ENCODE results near the gene RNF10.

- TF ChIP-seq CTCF (IDR thresholded peaks at IDR 0.05 in 8 of 11, conservative IDR thresholded peaks at IDR 0.05 in 3 of 11) (no peak), POLR2A (IDR thresholded peaks at IDR 0.05) (no peak), POLR2AphosphoS5 (IDR thresholded peaks at IDR 0.05) (no peak)
These were observed 35.2 kb upstream of the RNF10 start for GRCh38 chr12:120498870-120499515.
